Ureter (tissue), 1 donor: Measurements from ENCODE around the gene CAPRIN1. TPM values are rescaled to one million over a fixed set of nuclear protein-coding genes. Genes with fewer than 3 reads are reported as not detected.
"Not testable (repeated sequence)": the region's sequence is repeated elsewhere in the genome, so short reads cannot be mapped to it uniquely, and the experiment has no call there.

Experiments
- DNase-seq: peaks from one replicate; pipeline ENCODE4 v3.0.0-alpha.2; 2020; ENCODE audit warnings: low spot score
- total RNA-seq: library from RNA; stranded (reverse); gene quantifications from one replicate; pipeline ENCODE4 v1.2.4, GENCODE V29; 2023
- donor health status: DM: yes; HTN: yes; CAD: no.

CAPRIN1 gene
- total RNA-seq, 1 donor from 2014 or later, result 244 TPM

- no peak for DNase-seq
Observed at GRCh38 chr11:34091825-34092224, 40.3 kb downstream of the CAPRIN1 start.

GRCh38 chr11:34094900-34095299, 43.4 kb downstream of the CAPRIN1 start:
- not testable (repeated sequence) for DNase-seq

- DNase-seq, result no peak
Observed at GRCh38 chr11:34098813-34099212, 47.3 kb downstream of the CAPRIN1 start.

- no peak for DNase-seq
Observed at GRCh38 chr11:34104680-34105078, 53.1 kb downstream of the CAPRIN1 start.

- DNase-seq, result peak; percentile 97
Observed at GRCh38 chr11:34105079-34105956, 53.8 kb downstream of the CAPRIN1 start, which contains the start of gene NAT10. NAT10 (plus strand) TSS chr11:34105629; CDS start chr11:34108226, 2,597 bp downstream.

GRCh38 chr11:34105957-34106504, 54.5 kb downstream of the CAPRIN1 start:
- no peak for DNase-seq

GRCh38 chr11:34111722-34112270, 60.3 kb downstream of the CAPRIN1 start:
- no peak for DNase-seq

- no peak for DNase-seq
Observed at GRCh38 chr11:34114014-34114413, 62.5 kb downstream of the CAPRIN1 start.

- DNase-seq, result no peak
Observed at GRCh38 chr11:34114471-34114870, 62.9 kb downstream of the CAPRIN1 start.

- no peak for DNase-seq
Observed at GRCh38 chr11:34120651-34121050, 69.1 kb downstream of the CAPRIN1 start.

- DNase-seq, result no peak
Observed at GRCh38 chr11:34124885-34125668, 73.5 kb downstream of the CAPRIN1 start.

GRCh38 chr11:34126959-34127848, 75.7 kb downstream of the CAPRIN1 start:
- DNase-seq, result no peak

GRCh38 chr11:34128824-34129223, 77.3 kb downstream of the CAPRIN1 start:
- DNase-seq, result no peak

GRCh38 chr11:34132261-34132965, 80.9 kb downstream of the CAPRIN1 start:
- no peak for DNase-seq

- DNase-seq, result no peak
Observed at GRCh38 chr11:34134765-34135164, 83.2 kb downstream of the CAPRIN1 start.

- no peak for DNase-seq
Observed at GRCh38 chr11:34135439-34135838, 83.9 kb downstream of the CAPRIN1 start.

GRCh38 chr11:34136420-34136819, 84.9 kb downstream of the CAPRIN1 start:
- no peak for DNase-seq

- no peak for DNase-seq
Observed at GRCh38 chr11:34139346-34139745, 87.8 kb downstream of the CAPRIN1 start.

- no peak for DNase-seq
Observed at GRCh38 chr11:34140149-34140548, 88.6 kb downstream of the CAPRIN1 start.

- no peak for DNase-seq
Observed at GRCh38 chr11:34143048-34143447, 91.5 kb downstream of the CAPRIN1 start.
